H1 (cell line): Measurements from ENCODE around the gene GCHFR. TPM values are rescaled to one million over a fixed set of nuclear protein-coding genes. Genes with fewer than 3 reads are reported as not detected.

ENCODE experiments used
- ASH2L ChIP-seq: fragments of 200-600, 300-600 bp; sonication (generic); IDR thresholded peaks from one replicate; pipeline ENCODE4 v1.7.1; 2017; ENCODE audit warnings: low read length
- BRCA1 ChIP-seq: IDR thresholded peaks from 2 replicates; pipeline ENCODE4 v1.6.1; 2012; ENCODE audit warnings: low read depth, low read length, improper control_type of control experiment
- CEBPB ChIP-seq: IDR thresholded peaks from 2 replicates; pipeline ENCODE4 v1.6.1; 2012; ENCODE audit warnings: low read depth, low read length
- HDAC6 ChIP-seq: IDR thresholded peaks from one replicate; pipeline ENCODE4 v1.7.1; 2012; ENCODE audit warnings: low read depth, mild to moderate bottlenecking, inconsistent platforms, low read length, moderate library complexity
- RBBP5 ChIP-seq: IDR thresholded peaks from 2 replicates; pipeline ENCODE4 v1.7.1; 2012; ENCODE audit warnings: low read depth, mild to moderate bottlenecking, inconsistent platforms, low read length, moderate library complexity, borderline replicate concordance
- SIN3A ChIP-seq, 2 experiments: IDR thresholded peaks in 1 of 2; conservative IDR thresholded peaks in 1 of 2; 2 replicates each; pipeline ENCODE4 v1.6.1; 2011 to 2012; ENCODE audit warnings: low read length in 2 of 2, improper control_type of control experiment in 1 of 2, low read depth in 1 of 2, mild to moderate bottlenecking in 1 of 2
- SP4 ChIP-seq: IDR thresholded peaks from 2 replicates; pipeline ENCODE4 v1.6.1; 2012; ENCODE audit warnings: low read length, inconsistent platforms
- TEAD4 ChIP-seq: IDR thresholded peaks from 2 replicates; pipeline ENCODE4 v1.6.1; 2012; ENCODE audit warnings: low read depth, low read length, inconsistent platforms, mixed read lengths
- polyA plus RNA-seq, 7 experiments: library from polyadenylated mRNA; depleted of rRNA in 3 of 7; stranded (reverse) in 5 of 7; unstranded in 2 of 7; fragments of >200 nt in 5 of 7; fragments of 200-250 nt in 2 of 7; gene quantifications; 1 replicate in 5 of 7; 2 replicates in 1 of 7; 4 replicates in 1 of 7; pipeline versions ENCODE4 v1.2.1 to v1.2.3, GENCODE V29; 2011 to 2013; ENCODE audit warnings: missing spikeins in 2 of 7, mixed read lengths in 2 of 7
- total RNA-seq: library from RNA; stranded (reverse); fragmentation: NEBNext Ultra II Directional; extraction: Animal tissue kit (Norgen Biotek cat#: 25700); gene quantifications from 2 replicates; pipeline ENCODE4 v1.2.1, GENCODE V29; 2021

Gene GCHFR
- total and polyA plus RNA-seq, 2 of the 8 experiments (the other 6 are each of a cell fraction or from before 2014, with no cell fraction given), result 25.9 to 81.5 TPM

GRCh38 chr15:40755812-40756208, 8.1 kb upstream of the GCHFR start (continued):
- TF ChIP-seq BRCA1 (no peak), SP4 (no peak), RBBP5 (no peak), CEBPB (no peak), ASH2L (no peak), HDAC6 (no peak), TEAD4 (no peak), SIN3A (conservative IDR thresholded peaks at IDR 0.05 in 1 of 2, IDR thresholded peaks at IDR 0.05 in 1 of 2; ENCODE audit: low read depth in 1 of 2, low read length in 2 of 2) (no peak)
